HFF-Myc (cell line): ENCODE results near the gene CAPN5.

Experiments
- DNase-seq: peaks from one replicate; pipeline ENCODE4 v3.0.0-alpha.2; 2011; ENCODE audit warnings: low read depth; ENCODE audit errors: extremely low read depth
- H3K4me3 ChIP-seq: replicated peaks from 2 replicates; pipeline ENCODE4 v1.5.1; 2011; ENCODE audit warnings: low read depth, mild to moderate bottlenecking, control low read depth, low read length
- TF ChIP-seq, protein P1 (sequence below): IDR thresholded peaks from 2 replicates; pipeline ENCODE4 v1.5.1; 2012; ENCODE audit warnings: mild to moderate bottlenecking, low read depth, low read length, control low read depth; ENCODE audit errors: missing control alignments

The CAPN5 gene

DNA sequence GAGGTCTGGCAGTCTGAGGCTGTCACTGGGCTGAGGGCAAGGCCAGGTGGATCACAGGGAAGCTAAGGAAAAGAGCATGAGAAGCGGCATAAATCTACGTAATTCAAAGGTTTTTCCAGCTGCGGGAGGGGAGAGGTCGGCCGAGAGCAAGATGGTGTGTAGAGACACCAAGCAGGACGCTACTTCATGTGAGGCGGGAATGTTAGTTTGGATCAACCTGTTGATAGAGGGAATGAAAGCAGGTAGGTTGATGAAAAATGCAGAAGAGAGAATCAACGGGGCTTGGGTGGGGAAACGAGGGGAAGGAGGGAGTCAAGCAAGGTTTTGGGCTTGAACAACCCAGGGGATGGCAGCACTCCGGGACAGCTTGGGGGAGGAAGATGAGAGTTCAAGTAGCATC, 29.7 kb upstream of the CAPN5 start:
- TF ChIP-seq, protein P1, sequence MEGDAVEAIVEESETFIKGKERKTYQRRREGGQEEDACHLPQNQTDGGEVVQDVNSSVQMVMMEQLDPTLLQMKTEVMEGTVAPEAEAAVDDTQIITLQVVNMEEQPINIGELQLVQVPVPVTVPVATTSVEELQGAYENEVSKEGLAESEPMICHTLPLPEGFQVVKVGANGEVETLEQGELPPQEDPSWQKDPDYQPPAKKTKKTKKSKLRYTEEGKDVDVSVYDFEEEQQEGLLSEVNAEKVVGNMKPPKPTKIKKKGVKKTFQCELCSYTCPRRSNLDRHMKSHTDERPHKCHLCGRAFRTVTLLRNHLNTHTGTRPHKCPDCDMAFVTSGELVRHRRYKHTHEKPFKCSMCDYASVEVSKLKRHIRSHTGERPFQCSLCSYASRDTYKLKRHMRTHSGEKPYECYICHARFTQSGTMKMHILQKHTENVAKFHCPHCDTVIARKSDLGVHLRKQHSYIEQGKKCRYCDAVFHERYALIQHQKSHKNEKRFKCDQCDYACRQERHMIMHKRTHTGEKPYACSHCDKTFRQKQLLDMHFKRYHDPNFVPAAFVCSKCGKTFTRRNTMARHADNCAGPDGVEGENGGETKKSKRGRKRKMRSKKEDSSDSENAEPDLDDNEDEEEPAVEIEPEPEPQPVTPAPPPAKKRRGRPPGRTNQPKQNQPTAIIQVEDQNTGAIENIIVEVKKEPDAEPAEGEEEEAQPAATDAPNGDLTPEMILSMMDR = no peak
- H3K4me3 ChIP-seq = no peak overlapping the region
- DNase-seq = no peak

DNA sequence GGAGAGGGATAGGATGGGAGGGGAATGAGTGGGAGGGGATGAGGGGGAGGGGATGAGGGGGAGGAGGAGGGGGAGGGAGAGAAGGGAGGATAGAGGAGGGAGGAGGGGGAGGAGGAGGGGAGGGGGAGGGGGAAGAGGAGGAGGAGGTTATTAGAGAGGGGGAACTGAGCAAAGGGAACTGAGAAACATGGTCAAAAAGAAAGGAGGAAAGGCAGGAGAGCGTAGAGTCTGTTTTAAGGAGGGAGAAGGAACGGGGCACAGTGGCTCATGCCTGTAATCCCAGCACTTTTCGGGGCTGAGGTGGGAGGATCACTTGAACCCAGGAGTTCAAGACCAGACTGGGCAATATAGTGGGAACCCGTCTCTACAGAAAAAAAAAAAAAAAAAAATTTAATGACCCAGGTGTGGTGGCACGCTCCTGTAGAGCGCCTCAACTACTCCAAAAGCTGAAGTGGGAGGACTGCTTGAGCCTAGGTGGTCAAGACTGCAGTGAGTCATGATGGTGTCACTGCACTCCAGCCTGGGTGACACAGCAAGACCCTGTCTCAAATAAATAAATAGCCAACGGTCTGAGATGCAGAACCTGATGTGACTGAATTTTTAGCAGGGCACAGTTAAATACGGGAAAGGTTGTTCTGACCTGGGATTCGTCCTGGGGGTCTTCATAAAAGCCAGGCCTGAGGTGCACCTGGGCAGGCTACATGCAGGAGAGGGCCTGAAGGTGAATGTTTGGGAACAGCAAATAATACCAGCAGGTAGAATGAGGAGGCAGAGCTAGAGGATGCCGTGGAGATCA, 28.5 kb upstream of the CAPN5 start:
- no peak for DNase-seq
- H3K4me3 ChIP-seq = no peak overlapping the region
- TF ChIP-seq, protein P1 = no peak

GRCh38 chr11:77038825-77039326, 27.9 kb upstream of the CAPN5 start:
- DNase-seq = no peak
- TF ChIP-seq, protein P1 = no peak
- H3K4me3 ChIP-seq = no peak overlapping the region

DNA sequence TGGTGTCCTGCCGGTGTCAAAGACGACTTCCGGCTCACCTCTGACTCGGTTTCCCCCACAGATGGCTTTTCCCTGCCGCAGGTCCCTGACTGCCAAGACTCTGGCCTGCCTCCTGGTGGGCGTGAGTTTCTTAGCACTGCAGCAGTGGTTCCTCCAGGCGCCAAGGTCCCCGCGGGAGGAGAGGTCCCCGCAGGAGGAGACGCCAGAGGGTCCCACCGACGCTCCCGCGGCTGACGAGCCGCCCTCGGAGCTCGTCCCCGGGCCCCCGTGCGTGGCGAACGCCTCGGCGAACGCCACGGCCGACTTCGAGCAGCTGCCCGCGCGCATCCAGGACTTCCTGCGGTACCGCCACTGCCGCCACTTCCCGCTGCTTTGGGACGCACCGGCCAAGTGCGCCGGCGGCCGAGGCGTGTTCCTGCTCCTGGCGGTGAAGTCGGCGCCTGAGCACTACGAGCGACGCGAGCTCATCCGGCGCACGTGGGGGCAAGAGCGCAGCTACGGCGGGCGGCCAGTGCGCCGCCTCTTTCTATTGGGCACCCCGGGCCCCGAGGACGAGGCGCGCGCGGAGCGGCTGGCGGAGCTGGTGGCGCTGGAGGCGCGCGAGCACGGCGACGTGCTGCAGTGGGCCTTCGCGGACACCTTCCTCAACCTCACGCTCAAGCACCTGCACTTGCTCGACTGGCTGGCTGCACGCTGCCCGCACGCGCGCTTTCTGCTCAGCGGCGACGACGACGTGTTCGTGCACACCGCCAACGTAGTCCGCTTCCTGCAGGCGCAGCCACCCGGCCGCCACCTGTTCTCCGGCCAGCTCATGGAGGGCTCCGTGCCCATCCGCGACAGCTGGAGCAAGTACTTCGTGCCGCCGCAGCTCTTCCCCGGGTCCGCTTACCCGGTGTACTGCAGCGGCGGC, 27.0 kb upstream of the CAPN5 start:
- H3K4me3 ChIP-seq = peak overlapping the region; percentile 23
- no peak for DNase-seq
- TF ChIP-seq, protein P1 = peak; percentile 50

GRCh38 chr11:77040401-77040777, 26.4 kb upstream of the CAPN5 start:
- no peak for DNase-seq
- no peak overlapping the region for H3K4me3 ChIP-seq
- TF ChIP-seq, protein P1 = no peak

GRCh38 chr11:77040889-77041288, 25.9 kb upstream of the CAPN5 start:
- no peak for DNase-seq
- TF ChIP-seq, protein P1 = no peak
- no peak overlapping the region for H3K4me3 ChIP-seq
